ENCODE measurements around the gene ID1.

The ID1 gene, protein sequence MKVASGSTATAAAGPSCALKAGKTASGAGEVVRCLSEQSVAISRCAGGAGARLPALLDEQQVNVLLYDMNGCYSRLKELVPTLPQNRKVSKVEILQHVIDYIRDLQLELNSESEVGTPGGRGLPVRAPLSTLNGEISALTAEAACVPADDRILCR

DNA sequence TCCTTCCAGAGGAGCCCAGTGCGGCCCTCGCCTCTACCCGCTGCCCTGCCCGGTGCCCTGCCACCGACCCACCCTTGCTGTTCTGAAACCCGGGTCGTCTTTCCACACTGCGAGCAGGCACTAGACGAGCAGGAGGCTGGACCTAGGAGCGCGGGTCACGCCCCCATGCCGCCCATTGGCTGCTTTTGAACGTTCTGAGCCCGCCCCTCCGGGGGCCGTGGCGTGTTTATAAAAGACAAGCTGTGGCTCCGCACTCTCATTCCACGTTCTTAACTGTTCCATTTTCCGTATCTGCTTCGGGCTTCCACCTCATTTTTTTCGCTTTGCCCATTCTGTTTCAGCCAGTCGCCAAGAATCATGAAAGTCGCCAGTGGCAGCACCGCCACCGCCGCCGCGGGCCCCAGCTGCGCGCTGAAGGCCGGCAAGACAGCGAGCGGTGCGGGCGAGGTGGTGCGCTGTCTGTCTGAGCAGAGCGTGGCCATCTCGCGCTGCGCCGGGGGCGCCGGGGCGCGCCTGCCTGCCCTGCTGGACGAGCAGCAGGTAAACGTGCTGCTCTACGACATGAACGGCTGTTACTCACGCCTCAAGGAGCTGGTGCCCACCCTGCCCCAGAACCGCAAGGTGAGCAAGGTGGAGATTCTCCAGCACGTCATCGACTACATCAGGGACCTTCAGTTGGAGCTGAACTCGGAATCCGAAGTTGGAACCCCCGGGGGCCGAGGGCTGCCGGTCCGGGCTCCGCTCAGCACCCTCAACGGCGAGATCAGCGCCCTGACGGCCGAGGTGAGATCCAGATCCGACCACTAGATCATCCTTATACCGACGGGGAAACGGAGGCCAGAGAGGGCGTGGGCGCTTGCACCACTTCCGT, at the start of gene ID1:
ID1 (plus strand) TSS at position 259 of the 871 bp plus-strand sequence; CDS start at position 358, 99 bp downstream.
- peak; percentile 92 for DNase-seq

DNA sequence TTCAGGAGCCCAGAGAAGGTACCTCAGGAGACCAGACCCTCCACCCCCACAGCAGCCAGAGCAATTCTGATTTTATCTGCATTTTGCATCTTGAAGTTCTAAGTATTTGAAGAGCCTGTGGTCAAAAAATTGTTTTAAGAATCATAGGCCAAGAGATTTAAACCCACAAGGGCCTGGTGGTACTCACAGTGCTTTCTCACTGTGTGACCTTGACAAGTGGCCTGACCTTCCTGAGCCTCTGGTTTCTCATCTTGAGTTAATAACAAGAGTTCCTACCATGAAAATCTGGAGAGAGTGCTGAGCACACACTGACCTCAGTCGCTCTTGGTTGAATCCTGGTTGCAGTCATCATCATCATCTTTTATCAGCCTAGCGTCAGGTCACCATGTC, 45.4 kb upstream of the ID1 start:
- DNase-seq = no peak

DNA sequence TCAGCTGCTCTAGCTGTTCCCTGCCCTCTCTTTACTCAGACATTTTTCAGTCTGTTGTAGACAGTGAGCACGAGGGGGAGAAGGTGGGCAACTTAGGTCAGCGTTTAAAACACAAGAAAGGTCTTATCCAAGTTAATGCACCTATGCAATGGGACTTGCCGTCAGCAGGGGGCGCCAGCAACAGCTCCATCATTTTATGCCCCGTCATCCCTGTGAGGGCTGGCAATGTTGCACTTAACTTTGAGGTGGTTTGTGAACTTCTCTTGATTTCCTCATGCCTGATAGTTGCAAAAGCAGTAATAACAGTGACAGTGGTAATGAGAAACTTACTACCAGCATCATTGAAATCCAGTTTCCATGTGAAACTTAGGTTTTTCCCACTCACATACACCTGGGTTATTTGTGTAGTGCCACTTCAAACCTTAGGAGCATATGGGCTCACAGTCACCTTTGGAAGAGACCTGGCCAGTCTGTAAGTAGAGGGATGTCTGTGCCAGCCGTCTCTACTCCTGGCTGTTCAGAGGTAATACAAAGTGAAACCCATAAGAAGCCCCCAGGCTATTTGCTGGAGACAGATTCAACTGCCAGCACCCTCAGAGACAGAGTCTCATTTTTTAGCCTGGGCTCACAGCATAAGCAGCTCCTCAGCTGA, 44.9 kb upstream of the ID1 start:
- DNase-seq = peak; percentile 78

DNA sequence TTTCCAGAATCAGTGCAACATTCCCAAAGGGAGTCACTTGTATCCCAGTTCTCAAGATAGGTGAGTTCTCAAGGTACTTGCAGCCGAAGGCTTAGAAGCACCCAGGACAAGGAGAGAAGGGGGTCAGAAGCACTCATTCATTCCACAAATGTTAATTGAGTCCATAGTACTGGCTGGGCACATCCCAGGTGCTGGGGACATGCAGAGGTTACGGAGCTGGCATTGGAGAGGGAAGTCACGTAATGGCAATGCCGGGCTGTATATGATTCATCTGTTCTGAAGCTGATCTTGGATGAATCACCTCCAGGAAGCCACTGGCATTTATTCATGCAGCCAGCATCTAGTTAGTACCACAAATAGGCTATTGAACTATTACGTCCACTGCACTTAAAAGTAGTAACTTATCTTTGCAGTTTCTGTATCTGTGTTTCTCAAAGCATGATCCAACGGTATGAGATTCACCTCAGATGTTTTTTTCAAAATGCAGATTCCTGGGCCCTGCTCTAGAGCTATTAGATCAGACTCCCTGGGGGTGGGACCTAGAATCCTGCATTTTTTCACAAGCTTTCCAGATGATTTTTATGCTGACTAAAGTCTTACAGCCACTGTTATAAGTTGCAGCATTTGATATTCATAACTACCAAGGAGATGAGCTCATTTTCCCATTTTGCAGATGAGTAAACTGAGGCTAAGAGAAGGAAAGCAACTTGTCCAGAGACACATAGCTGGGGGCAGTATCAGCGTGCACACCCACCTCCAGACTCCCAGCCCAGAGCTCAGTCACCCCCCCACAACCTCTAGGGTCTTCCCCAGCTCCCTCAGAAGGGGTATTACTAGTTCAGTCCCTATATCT, 44.1 kb upstream of the ID1 start:
- DNase-seq = no peak

DNA sequence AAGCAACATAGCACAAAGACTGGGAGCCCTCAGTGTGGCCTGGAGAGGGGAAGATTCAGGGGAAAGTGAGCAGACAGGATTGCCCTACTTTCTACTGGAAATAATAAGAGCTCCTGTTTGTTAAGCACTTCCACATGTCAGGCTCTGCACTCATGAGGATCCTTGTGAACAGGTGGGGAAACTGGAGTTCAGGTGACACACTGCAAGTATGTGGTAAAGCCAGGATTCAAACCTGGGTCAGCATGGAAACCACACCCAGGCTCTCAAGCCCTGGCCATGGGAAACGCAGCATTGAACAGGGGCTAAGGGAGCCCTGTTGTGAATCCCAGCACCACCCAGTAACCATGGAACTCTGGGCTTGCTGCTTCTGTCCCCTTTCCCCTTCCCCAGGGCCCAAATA, 42.8 kb upstream of the ID1 start:
- no peak for DNase-seq

DNA sequence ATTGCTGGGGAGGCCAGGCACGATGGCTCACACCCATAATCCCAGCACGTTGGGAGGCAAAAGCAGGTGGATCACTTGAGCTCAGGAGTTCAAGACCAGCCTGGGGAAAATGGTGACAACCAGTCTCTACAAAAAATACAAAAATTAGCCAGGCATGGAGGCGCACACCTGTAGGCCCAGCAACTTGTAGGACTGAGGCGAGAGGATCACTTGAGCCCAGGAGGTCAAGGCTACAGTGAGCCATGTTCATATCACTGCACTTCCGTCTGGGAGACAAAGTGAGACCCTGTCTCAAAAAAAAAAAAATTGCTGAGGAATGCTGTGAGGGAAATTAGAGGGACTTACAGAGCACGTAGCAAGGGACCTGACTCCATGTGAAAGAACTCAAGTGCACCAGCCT, 40.8 kb upstream of the ID1 start:
- no peak for DNase-seq

DNA sequence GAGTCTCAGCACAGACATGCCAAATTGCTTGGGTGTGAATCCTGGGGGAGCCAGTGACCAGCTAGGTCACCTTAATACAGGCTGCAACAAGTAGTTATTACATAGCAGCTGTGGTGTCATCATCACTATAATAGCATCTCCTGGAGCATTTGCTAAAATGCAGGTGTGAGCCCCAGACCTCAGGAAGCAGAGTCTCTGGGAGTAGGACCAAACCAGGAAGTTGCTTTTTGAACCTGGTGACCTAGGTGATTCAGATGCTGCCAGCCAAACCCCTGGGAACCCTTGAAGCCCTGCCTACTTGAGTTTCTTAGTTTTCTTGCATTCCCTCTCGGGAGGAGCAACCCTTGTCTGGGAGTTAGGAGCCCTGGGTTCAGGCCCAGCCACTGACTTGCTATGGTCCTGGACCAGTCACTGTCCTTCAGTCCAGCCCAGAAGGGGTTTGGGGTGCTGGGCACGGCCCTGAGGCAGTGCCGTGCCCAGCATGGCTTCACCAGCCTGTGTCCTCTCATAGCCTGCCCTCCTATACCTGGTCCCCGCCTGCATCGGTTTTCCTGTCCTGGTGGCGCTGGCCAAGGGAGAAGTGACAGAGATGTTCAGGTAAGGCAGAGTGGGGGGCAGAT, 39.3 kb upstream of the ID1 start:
- no peak for DNase-seq

DNA sequence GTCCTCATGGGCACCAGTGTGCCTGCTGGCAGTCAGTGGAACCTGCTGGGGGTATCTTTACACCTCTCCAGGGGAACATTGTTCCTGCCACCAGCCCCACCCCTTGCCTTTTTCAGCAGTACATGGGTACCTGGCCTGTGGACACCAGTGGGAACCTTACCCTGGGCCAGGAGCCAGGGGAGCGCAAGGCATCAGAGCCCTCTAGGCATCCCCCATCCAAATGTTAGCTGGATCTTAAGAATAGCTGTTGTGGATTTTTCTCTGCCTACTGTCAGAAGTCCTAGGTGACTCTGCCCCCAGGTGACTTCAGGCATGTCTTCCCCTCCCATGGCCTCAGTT, 38.8 kb upstream of the ID1 start:
- DNase-seq = no peak

DNA sequence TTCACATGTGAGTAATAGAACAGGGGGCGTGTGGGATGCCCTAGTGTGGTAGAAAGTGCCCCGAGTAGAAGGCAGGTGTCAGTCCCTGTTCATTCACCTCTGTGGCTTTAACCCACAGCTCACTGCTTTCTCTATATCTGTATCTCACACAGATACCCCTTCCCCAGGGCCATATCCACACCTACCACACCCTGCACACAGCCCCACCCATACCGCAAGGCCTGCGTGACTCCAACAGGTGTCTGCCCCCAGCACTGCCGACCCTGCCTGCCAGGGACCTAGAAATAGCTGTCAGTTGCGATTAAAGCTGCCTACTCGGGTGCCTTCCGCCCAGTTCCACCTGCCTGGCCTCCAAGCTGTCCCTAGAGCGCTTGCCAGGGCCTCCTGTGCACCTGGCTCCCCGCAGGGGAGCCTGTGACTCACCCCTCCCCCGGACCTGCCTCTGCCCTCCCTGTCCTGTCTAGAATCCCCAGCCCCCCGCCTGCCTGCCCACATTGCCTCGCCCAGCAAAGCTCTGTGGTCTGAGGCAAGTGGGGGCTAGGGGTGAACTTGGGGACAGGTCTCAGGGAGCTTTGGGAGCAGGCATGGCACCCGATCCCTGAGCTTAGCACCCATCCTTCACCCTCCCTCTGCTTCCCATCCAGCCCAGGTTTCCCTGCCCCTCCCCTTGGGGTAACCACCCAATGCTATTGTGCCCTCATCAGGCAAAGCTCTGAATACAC, 38.3 kb upstream of the ID1 start:
- no peak for DNase-seq

DNA sequence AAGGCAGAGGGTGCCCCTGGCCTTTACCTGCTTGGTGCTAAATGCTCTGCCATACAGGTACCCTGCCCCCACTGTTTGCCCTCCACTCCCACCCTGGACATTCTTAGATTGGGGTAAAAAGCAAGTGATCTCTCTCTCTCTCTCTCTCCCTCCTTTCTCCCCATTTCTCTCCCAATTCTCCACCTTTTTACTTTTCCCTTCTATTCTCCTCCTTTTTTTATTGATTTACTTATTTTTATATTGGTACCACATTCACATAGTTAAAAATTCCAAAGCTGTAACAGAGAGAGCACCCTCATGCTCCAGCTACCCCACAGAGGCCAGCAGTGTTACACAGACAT, 37.7 kb upstream of the ID1 start:
- no peak for DNase-seq

DNA sequence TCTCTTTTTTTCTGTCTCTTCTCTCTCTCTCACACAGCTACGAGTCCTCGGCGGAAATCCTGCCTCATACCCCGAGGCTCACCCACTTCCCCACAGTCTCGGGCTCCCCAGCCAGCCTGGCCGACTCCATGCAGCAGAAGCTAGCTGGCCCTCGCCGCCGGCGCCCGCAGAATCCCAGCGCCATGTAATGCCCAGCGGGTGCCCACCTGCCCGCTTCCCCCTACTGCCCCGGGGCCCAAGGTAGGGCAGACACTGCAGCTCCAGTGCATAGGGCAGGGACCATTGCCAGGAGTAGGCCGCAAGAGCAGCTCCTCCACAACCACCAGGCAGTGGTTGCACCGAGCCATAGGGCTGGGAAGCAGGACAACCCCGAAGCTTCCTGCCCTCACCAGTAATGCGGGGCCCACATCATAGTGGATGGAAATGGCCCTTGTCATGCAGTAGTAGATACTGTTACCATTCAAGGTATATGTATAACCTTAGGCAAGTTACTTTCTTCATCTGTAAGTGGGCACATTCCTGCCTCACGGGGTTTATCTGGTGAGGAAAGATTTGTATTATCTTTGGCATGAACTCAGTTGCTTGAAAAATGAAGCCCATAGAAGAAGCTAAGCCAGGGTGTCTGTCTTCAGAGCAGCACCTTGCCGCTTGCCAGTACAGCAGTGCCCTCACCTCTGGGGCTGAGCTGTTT, 36.9 kb upstream of the ID1 start:
- no peak for DNase-seq

DNA sequence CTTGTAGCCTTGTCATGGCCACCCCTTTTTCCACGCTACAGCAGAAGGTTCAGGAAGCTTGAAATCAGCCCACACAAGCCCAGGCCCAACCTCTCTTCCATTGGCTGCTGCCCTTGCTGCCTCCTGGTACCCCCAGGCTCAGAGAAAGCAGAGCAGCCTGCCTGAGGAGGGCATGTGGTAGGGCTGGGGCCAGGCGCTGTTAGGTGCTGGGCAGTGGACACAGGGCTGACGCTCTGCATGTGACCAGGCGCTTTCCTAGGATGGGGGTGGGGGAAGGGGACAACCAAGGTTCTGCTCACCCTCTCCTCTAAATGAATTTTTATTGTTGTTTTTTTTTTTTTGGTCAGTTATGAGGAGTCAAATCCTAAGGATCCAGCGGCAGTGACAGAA, 36.3 kb upstream of the ID1 start:
- no peak for DNase-seq

DNA sequence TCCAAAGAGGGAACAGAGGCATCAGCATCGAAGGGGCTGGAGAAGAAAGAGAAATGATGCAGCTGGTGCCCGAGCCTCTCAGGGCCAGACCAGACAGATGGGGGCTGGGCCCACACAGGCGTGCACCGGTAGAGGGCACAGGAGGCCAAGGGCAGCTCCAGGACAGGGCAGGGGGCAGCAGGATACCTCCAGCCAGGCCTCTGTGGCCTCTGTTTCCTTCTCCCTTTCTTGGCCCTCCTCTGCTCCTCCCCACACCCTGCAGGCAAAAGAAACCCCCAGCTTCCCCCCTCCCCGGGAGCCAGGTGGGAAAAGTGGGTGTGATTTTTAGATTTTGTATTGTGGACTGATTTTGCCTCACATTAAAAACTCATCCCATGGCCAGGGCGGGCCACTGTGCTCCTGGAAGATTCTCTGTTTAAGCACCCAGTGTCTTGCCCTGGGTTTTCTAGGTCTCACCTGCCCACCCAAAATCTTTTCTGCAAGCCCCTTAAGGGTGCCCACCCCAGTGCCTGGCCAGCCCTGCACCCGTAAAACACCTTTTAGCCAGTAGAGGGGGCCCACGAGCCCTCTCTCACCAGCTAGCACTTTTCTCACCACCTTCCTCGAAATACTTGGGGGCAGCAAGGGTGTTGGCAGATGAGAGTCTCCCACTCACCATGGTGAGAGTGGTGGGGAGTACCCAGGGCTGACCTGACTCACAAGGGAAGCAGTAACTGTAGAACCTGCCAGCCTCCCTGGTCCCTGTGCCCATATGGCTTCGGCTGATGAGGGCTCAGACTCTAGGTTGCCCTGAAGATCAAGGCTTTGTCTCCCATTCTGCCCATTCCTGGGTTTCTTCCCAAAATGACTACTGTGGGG, 35.7 kb upstream of the ID1 start:
- peak; percentile 75 for DNase-seq

DNA sequence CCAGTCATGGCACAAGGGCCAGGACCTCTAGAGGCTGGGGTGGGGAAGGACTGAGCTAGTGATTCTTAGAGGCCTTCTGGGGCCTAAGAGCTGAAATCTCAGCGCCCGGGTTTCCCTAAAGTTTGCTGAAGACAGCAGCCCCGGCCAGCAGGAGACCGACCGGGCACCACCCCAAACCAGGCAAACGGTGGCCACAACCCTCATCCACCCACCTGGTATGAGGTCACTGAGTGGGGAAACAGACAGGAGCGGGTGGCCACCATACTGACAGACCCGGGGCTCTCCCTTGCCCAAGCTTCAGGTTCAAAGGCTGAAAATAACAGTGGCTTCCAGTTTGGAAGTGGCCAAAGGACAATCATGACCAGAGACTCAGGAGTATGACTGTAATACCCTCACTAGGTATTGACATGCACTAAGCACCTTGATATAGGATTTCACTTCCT, 35.0 kb upstream of the ID1 start:
- no peak for DNase-seq

DNA sequence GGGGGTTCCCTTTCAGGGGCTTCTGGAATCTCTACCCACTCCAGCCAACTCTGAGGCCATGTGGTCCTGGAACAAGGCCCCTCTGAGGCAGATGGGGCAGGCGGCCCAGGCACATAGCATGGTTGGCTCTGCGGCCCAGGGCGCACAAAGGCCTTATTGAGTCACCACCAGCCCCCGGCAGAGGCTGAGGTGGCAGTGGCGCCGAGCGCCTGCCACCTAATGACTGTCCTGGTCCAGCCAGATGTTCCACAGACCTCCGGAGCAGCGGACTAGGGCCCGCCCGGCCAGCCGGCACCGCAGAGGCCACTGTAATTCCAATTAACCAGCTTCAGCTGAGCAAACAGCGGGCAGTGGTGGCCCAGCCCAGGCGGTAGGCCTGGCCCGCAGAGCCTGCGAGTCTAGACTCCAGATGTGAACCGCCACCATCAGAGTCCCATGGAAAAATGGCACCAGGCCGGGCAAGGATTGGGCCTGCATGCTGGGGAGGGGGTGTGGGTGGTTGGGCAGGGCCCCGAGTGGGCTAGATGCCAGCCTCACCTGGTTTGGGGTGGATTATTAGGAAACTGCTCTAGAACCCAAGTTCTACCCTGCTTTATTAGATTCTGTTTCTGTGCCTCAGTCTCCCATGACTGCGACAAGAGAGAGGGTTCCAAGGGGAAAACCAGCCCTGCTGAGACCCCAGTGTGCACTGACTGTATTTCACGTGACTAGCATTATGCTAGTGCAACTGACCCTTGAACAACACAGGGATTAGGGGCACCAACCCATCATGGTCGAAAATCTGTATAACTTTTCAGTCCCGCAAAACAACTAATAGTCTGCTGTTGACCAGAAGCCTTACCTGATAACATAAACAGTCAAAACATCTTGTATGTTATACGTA, 34.1 kb upstream of the ID1 start:
- no peak for DNase-seq

DNA sequence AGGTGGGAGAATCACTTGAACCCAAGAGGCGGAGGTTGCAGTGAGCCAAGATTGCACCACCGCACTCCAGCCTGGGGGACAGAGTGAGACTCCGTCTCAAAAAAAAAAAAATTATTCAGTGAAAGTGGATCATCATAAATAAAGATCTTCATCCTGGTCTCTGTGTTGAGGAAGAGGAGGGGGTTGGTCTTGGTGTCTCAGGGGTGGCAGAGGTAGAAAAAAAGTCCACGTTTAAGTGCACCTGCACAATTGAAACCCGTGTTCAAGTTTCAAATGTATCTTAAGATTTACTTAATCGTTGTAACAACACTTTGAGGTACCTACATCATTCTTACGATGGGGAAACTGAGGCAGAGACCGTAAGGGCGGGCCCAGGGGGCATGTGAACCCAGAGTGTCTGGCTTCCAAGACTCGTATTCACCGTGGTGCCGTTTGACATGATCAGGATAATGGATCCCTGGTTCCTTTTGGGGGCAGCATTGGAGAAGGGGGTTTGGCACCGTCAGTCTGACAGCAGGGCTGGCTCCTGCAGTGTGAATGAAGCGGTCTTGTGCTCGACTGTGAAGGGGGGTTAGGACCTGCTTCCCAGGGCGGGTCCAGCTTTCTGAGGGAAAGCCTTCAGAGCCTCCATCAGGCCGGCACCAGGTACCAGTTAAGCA, 32.9 kb upstream of the ID1 start:
- DNase-seq = no peak

DNA sequence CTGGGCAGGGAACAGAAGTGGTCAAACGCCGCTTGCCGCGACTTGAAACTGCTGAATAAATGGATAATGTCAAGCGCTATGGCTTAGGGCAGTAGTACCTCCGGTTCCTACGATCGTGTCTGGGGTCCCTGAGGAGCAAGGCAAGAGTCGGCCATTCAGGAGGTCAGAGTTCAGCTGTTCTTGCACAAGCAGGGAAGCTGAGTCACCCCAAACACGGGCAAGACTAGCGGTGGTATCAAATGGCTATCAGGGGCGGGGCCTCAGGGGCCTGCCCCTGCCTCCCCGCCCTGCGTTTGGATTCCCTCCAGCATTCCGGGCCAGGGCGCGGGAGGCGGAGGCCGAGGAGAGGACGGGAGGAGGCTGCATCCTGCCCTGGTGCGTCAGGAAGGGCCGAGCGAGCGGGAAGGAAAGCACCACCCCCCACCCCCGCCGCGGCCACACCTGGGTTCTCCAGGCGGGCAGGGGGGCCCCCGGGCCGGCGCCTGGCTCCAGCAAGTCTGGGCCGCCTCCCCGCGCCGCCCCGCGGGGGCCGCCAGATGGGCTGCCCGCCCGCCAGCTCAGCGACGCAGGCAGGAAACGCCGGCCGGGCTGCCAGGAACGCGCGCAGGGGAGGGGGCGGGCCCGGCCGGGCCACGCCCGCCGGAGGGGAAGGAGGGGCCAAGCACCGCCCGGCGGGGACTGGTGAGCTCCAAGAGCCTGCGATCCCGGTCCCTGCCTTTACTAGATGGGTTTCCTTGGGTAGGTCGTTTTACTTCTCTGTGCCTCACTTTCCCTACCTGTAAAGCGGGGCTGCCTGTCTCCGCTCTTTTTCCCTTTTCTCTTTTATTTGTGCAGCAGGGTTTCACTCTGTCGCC, 32.2 kb upstream of the ID1 start:
- peak; percentile 90 for DNase-seq

Measured in CD4-positive, alpha-beta T cell treated with Interleukin-10 for 1 hour (primary cell).